WTC11 (cell line): ENCODE measurements around the gene CCDC138.

ENCODE experiments used
- ATF1 ChIP-seq: sonication (generic); formaldehyde crosslinking; IDR thresholded peaks from 2 replicates; pipeline ENCODE4 v1.8.1; 2023; ENCODE audit warnings: mild to moderate bottlenecking, moderate library complexity, missing genetic modification reagents
- CREM ChIP-seq: sonication (generic); formaldehyde crosslinking; IDR thresholded peaks from 2 replicates; pipeline ENCODE4 v1.8.1; 2022; ENCODE audit warnings: mild to moderate bottlenecking, missing genetic modification reagents, moderate library complexity
- E2F1 ChIP-seq: sonication (generic); formaldehyde crosslinking; IDR thresholded peaks from 2 replicates; pipeline ENCODE4 v1.8.0; 2022; ENCODE audit warnings: mild to moderate bottlenecking, missing genetic modification reagents
- HMGXB4 ChIP-seq: sonication (generic); formaldehyde crosslinking; IDR thresholded peaks from 2 replicates; pipeline ENCODE4 v1.8.1; 2023; ENCODE audit warnings: mild to moderate bottlenecking, moderate library complexity, missing genetic modification reagents
- NFYB ChIP-seq: sonication (generic); formaldehyde crosslinking; conservative IDR thresholded peaks from 2 replicates; pipeline ENCODE4 v1.8.0; 2022; ENCODE audit warnings: low read depth, missing genetic modification reagents
- NR1H2 ChIP-seq: sonication (generic); formaldehyde crosslinking; IDR thresholded peaks from 2 replicates; pipeline ENCODE4 v1.9.0; 2021; ENCODE audit warnings: mild to moderate bottlenecking, moderate library complexity, missing genetic modification reagents
- SP1 ChIP-seq: sonication (generic); formaldehyde crosslinking; conservative IDR thresholded peaks from 2 replicates; pipeline ENCODE4 v1.8.1; 2022; ENCODE audit warnings: missing genetic modification reagents
- USF2 ChIP-seq: sonication (generic); formaldehyde crosslinking; IDR thresholded peaks from 2 replicates; pipeline ENCODE4 v1.8.1; 2023; ENCODE audit warnings: mild to moderate bottlenecking, missing genetic modification reagents, moderate library complexity
- ZNF396 ChIP-seq: fragments of 250-450 bp; sonication (Bioruptor Pico); IDR thresholded peaks from 2 replicates; pipeline ENCODE4 v1.8.0; 2021; ENCODE audit warnings: mild to moderate bottlenecking, moderate library complexity, borderline replicate concordance
- TF ChIP-seq, protein P1 (sequence below): fragments of 200-600 bp; IDR thresholded peaks from 2 replicates; pipeline ENCODE4 v1.8.0; 2022; ENCODE audit warnings: antibody characterized with exemption
- TF ChIP-seq, protein P2 (sequence below): sonication (generic); formaldehyde crosslinking; IDR thresholded peaks from 2 replicates; pipeline ENCODE4 v1.8.1; 2023; ENCODE audit warnings: mild to moderate bottlenecking, missing genetic modification reagents
- TF ChIP-seq, protein P3 (sequence below): sonication (generic); formaldehyde crosslinking; conservative IDR thresholded peaks from 2 replicates; pipeline ENCODE4 v1.8.1; 2022; ENCODE audit warnings: mild to moderate bottlenecking, missing genetic modification reagents
- TF ChIP-seq, protein P4 (sequence below): sonication (generic); formaldehyde crosslinking; IDR thresholded peaks from 2 replicates; pipeline ENCODE4 v1.8.1; 2023; ENCODE audit warnings: mild to moderate bottlenecking, missing genetic modification reagents, moderate library complexity

- TF ChIP-seq ATF1 (CRISPR knock-in tag) (no peak), HMGXB4 (CRISPR knock-in tag) (no peak), NR1H2 (CRISPR knock-in tag) (no peak), SP1 (CRISPR knock-in tag) (no peak), NFYB (CRISPR knock-in tag) (no peak), ZNF396 (CRISPR knock-in tag) (no peak), CREM (no peak), USF2 (CRISPR knock-in tag) (no peak), E2F1 (no peak)
- TF ChIP-seq, protein P1, sequence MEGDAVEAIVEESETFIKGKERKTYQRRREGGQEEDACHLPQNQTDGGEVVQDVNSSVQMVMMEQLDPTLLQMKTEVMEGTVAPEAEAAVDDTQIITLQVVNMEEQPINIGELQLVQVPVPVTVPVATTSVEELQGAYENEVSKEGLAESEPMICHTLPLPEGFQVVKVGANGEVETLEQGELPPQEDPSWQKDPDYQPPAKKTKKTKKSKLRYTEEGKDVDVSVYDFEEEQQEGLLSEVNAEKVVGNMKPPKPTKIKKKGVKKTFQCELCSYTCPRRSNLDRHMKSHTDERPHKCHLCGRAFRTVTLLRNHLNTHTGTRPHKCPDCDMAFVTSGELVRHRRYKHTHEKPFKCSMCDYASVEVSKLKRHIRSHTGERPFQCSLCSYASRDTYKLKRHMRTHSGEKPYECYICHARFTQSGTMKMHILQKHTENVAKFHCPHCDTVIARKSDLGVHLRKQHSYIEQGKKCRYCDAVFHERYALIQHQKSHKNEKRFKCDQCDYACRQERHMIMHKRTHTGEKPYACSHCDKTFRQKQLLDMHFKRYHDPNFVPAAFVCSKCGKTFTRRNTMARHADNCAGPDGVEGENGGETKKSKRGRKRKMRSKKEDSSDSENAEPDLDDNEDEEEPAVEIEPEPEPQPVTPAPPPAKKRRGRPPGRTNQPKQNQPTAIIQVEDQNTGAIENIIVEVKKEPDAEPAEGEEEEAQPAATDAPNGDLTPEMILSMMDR: no peak
- TF ChIP-seq, protein P2, sequence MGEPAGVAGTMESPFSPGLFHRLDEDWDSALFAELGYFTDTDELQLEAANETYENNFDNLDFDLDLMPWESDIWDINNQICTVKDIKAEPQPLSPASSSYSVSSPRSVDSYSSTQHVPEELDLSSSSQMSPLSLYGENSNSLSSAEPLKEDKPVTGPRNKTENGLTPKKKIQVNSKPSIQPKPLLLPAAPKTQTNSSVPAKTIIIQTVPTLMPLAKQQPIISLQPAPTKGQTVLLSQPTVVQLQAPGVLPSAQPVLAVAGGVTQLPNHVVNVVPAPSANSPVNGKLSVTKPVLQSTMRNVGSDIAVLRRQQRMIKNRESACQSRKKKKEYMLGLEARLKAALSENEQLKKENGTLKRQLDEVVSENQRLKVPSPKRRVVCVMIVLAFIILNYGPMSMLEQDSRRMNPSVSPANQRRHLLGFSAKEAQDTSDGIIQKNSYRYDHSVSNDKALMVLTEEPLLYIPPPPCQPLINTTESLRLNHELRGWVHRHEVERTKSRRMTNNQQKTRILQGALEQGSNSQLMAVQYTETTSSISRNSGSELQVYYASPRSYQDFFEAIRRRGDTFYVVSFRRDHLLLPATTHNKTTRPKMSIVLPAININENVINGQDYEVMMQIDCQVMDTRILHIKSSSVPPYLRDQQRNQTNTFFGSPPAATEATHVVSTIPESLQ (CRISPR knock-in tag): no peak
- TF ChIP-seq, protein P3, sequence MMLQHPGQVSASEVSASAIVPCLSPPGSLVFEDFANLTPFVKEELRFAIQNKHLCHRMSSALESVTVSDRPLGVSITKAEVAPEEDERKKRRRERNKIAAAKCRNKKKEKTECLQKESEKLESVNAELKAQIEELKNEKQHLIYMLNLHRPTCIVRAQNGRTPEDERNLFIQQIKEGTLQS (CRISPR knock-in tag): no peak
- TF ChIP-seq, protein P4, sequence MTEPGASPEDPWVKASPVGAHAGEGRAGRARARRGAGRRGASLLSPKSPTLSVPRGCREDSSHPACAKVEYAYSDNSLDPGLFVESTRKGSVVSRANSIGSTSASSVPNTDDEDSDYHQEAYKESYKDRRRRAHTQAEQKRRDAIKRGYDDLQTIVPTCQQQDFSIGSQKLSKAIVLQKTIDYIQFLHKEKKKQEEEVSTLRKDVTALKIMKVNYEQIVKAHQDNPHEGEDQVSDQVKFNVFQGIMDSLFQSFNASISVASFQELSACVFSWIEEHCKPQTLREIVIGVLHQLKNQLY: no peak
Measured at GRCh38 chr2:108925286-108925685, 138.7 kb downstream of the CCDC138 start.
